ENCODE data around the gene NKRF.

NKRF gene

DNA sequence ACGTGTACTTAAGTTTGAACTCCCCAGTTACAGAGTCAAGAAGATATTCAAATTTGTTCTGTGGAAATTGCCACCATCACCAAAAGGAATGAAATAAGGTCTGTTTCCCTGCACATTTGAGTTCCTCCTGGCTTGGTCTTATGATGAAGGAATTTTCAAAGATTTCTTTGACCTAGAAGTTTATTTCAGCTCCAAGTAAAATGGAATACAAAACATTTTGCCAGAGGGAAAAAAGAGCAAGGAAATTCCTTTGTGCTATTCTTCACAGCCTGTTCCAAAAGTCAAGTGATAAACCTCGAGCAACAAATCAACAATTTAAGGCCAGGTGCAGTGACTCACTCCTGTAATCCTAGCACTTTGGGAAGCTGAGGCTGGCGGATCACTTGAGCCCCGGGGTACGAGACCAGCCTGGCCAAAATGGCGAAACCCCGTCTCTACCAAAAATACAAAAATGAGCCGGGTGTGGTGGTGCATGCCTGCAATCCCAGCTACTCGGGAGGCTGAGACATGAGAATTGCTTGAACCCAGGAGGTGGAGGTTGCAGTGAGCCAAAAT is 3.4 kb downstream of the NKRF start:
- Histone ChIP-seq H4K91ac (ENCODE audit: low read depth, low read length, poor library complexity) (no peak overlapping the region), H3K4ac (ENCODE audit: low read length) (no peak overlapping the region), H3K27ac (replicated peaks; ENCODE audit: low read length) (no peak overlapping the region), H3K9ac (ENCODE audit: low read depth, low read length, poor library complexity) (no peak overlapping the region), H2BK5ac (ENCODE audit: low read length) (no peak overlapping the region), H3K79me1 (ENCODE audit: low read depth, low read length) (peaks cover 3% of the 10 kb centered on the region), H4K8ac (ENCODE audit: low read depth, low read length) (no peak overlapping the region), H3K4me3 (ENCODE audit: low read length in 2 of 2) (no peak overlapping the region), H3K36me3 (replicated peaks in 1 of 2; ENCODE audit: control insufficient read depth in 2 of 2, insufficient read depth in 2 of 2, low read length in 2 of 2) (peaks cover 2 to 16% of the 10 kb centered on the region in 2 donors), H2BK12ac (ENCODE audit: low read length) (no peak overlapping the region), H2AFZ (ENCODE audit: low read length) (no peak overlapping the region), H2BK120ac (ENCODE audit: low read depth, low read length) (no peak overlapping the region), H3K4me2 (ENCODE audit: insufficient read depth, low read length, poor library complexity, severe bottlenecking) (no peak overlapping the region), H3K14ac (ENCODE audit: low read length) (no peak overlapping the region), H3K4me1 (ENCODE audit: control insufficient read depth in 2 of 2, insufficient read depth in 1 of 2, low read depth in 1 of 2, low read length in 2 of 2) (no peaks in the 10 kb centered on the region), H2AK5ac (ENCODE audit: low read depth, low read length) (no peak overlapping the region), H3K9me3 (replicated peaks in 1 of 2; ENCODE audit: control insufficient read depth in 2 of 2, insufficient read depth in 1 of 2, low read depth in 1 of 2, low read length in 2 of 2) (no peaks in the 10 kb centered on the region), H3K18ac (ENCODE audit: low read length) (no peak overlapping the region), H3K27me3 (ENCODE audit: control insufficient read depth in 3 of 3, insufficient read depth in 3 of 3, low read depth in 1 of 3, low read length in 3 of 3) (no peaks in the 10 kb centered on the region), H3K23ac (ENCODE audit: low read depth, low read length, poor library complexity) (no peak overlapping the region), H2BK15ac (ENCODE audit: low read length) (no peak overlapping the region)
- WGBS, 2 donors (ENCODE audit: extremely low coverage in 2 of 2, insufficient read length in 2 of 2, insufficient replicate concordance in 1 of 2) = no CpG with 5 or more reads among the region's 9 CpGs
- DNase-seq (ENCODE audit: low spot score) = no peak

DNA sequence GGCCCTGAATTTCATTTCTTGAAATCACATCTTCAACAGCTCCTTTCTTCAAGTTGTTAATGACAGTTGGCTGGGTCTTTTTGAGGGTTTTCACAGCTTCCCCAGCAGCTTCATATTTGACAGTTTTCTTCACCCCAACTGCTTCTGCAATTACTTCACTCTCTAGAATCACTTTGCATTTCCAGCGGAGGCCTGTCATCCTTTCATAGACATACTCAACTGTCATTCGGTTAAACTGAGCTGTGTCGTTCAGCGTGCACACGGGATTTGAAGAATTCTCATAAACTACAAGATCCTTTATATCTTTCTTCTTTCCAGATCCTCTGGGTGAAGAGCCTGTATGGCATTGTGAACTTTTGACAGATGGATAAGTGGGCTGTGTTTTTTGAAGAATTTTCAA is 16.4 kb downstream of the NKRF start:
- Histone ChIP-seq H2AFZ (ENCODE audit: low read length) (no peak overlapping the region), H2BK12ac (ENCODE audit: low read length) (no peak overlapping the region), H3K4ac (ENCODE audit: low read length) (no peak overlapping the region), H3K23ac (ENCODE audit: low read depth, low read length, poor library complexity) (no peak overlapping the region), H3K9ac (ENCODE audit: low read depth, low read length, poor library complexity) (no peak overlapping the region), H3K4me2 (ENCODE audit: insufficient read depth, low read length, poor library complexity, severe bottlenecking) (no peak overlapping the region), H3K27ac (replicated peaks; ENCODE audit: low read length) (no peak overlapping the region), H3K9me3 (replicated peaks in 1 of 2; ENCODE audit: control insufficient read depth in 2 of 2, insufficient read depth in 1 of 2, low read depth in 1 of 2, low read length in 2 of 2) (no peaks in the 10 kb centered on the region), H4K8ac (ENCODE audit: low read depth, low read length) (no peak overlapping the region), H3K4me3 (ENCODE audit: low read length in 2 of 2) (no peak overlapping the region), H3K18ac (ENCODE audit: low read length) (no peak overlapping the region), H2BK15ac (ENCODE audit: low read length) (no peak overlapping the region), H3K79me1 (ENCODE audit: low read depth, low read length) (no peaks in the 10 kb centered on the region), H2BK120ac (ENCODE audit: low read depth, low read length) (no peak overlapping the region), H3K14ac (ENCODE audit: low read length) (no peak overlapping the region), H3K27me3 (ENCODE audit: control insufficient read depth in 3 of 3, insufficient read depth in 3 of 3, low read depth in 1 of 3, low read length in 3 of 3) (no peaks in the 10 kb centered on the region), H3K4me1 (ENCODE audit: control insufficient read depth in 2 of 2, insufficient read depth in 1 of 2, low read depth in 1 of 2, low read length in 2 of 2) (no peaks in the 10 kb centered on the region), H4K91ac (ENCODE audit: low read depth, low read length, poor library complexity) (no peak overlapping the region), H2BK5ac (ENCODE audit: low read length) (no peak overlapping the region), H3K36me3 (replicated peaks in 1 of 2; ENCODE audit: control insufficient read depth in 2 of 2, insufficient read depth in 2 of 2, low read length in 2 of 2) (peaks cover 6 to 50% of the 10 kb centered on the region in 2 donors), H2AK5ac (ENCODE audit: low read depth, low read length) (no peak overlapping the region)
- DNase-seq (ENCODE audit: low spot score) = no peak
- WGBS, 2 donors (ENCODE audit: extremely low coverage in 2 of 2, insufficient read length in 2 of 2, insufficient replicate concordance in 1 of 2) = no CpG with 5 or more reads among the region's 5 CpGs

DNA sequence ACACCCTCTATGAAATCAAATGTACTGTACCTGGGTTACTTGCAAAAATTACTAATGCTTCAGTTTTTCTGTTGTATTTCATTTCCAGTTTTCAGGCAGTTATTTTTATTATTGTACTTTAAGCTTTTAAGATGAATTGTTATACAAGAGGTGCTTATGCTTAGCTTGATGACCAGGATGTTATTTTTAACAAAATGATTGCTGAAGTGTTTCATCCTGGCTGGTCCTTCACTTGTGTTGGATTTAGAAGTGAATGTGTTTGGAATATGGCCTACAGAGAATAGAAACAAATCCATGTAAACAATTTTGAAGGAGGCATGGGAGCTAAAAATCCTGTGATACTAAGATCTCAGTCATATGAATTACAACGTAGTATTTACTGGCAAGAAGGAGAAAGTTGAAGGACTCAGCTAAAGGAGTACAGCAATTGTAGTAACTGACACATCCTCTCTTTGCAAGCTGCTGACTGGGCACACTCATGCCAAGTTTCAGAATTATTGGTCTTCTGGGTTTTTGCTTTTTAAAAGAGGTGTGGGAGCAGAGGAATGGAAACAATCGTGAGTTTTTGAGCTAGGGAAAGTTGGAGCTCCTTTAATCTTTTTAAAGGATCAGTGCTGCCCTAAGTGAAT is 22.7 kb downstream of the NKRF start:
- no peak overlapping the region for H3K14ac ChIP-seq (ENCODE audit: low read length)
- H4K91ac ChIP-seq (ENCODE audit: low read depth, low read length, poor library complexity) = no peak overlapping the region
- H3K27ac ChIP-seq (replicated peaks; ENCODE audit: low read length) = no peak overlapping the region
- no peak overlapping the region for H2AK5ac ChIP-seq (ENCODE audit: low read depth, low read length)
- no peaks in the 10 kb centered on the region for H3K27me3 ChIP-seq (ENCODE audit: control insufficient read depth in 3 of 3, insufficient read depth in 3 of 3, low read depth in 1 of 3, low read length in 3 of 3)
- H2BK5ac ChIP-seq (ENCODE audit: low read length) = no peak overlapping the region
- no peak overlapping the region for H3K23ac ChIP-seq (ENCODE audit: low read depth, low read length, poor library complexity)
- no peak for DNase-seq (ENCODE audit: low spot score)
- no peak overlapping the region for H4K8ac ChIP-seq (ENCODE audit: low read depth, low read length)
- no peaks in the 10 kb centered on the region for H3K79me1 ChIP-seq (ENCODE audit: low read depth, low read length)
- H2BK120ac ChIP-seq (ENCODE audit: low read depth, low read length) = no peak overlapping the region
- H3K4me2 ChIP-seq (ENCODE audit: insufficient read depth, low read length, poor library complexity, severe bottlenecking) = no peak overlapping the region
- no peak overlapping the region for H2BK15ac ChIP-seq (ENCODE audit: low read length)
- no peak overlapping the region for H2BK12ac ChIP-seq (ENCODE audit: low read length)
- H3K36me3 ChIP-seq (replicated peaks in 1 of 2; ENCODE audit: control insufficient read depth in 2 of 2, insufficient read depth in 2 of 2, low read length in 2 of 2) = peaks cover 0 to 8% of the 10 kb centered on the region in 2 donors
- H3K18ac ChIP-seq (ENCODE audit: low read length) = no peak overlapping the region
- H3K4ac ChIP-seq (ENCODE audit: low read length) = no peak overlapping the region
- no peaks in the 10 kb centered on the region for H3K9me3 ChIP-seq (replicated peaks in 1 of 2; ENCODE audit: control insufficient read depth in 2 of 2, insufficient read depth in 1 of 2, low read depth in 1 of 2, low read length in 2 of 2)
- no peak overlapping the region for H3K9ac ChIP-seq (ENCODE audit: low read depth, low read length, poor library complexity)
- H2AFZ ChIP-seq (ENCODE audit: low read length) = no peak overlapping the region
- H3K4me3 ChIP-seq (ENCODE audit: low read length in 2 of 2) = no peak overlapping the region
- no CpG with 5 or more reads among the region's 2 CpGs for WGBS, 2 donors (ENCODE audit: extremely low coverage in 2 of 2, insufficient read length in 2 of 2, insufficient replicate concordance in 1 of 2)
- no peaks in the 10 kb centered on the region for H3K4me1 ChIP-seq (ENCODE audit: control insufficient read depth in 2 of 2, insufficient read depth in 1 of 2, low read depth in 1 of 2, low read length in 2 of 2)

DNA sequence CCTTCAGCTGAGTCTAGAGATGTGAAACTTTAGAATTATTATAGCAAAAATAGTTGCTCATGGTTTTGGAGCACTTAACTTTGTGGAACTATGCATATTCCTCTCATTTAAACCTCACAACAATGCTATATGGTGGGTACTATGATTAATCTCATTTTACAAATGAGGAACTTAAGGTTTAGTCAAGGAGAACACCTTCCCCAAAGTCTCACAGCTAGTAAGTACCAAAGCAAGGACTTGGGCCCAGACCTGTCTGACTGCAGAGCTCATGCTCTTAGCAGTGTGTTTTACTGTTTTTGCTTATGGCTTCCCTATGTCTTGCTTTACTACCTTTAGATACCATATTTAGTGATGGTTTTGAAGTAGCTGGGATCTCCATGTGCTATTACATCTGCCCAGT is 26.8 kb downstream of the NKRF start:
- H3K79me1 ChIP-seq (ENCODE audit: low read depth, low read length) = peaks cover 1% of the 10 kb centered on the region
- H3K18ac ChIP-seq (ENCODE audit: low read length) = no peak overlapping the region
- H3K36me3 ChIP-seq (replicated peaks in 1 of 2; ENCODE audit: control insufficient read depth in 2 of 2, insufficient read depth in 2 of 2, low read length in 2 of 2) = peaks cover 0 to 27% of the 10 kb centered on the region in 2 donors
- H3K4me3 ChIP-seq (ENCODE audit: low read length in 2 of 2) = no peak overlapping the region
- no peak overlapping the region for H2BK15ac ChIP-seq (ENCODE audit: low read length)
- H2BK12ac ChIP-seq (ENCODE audit: low read length) = no peak overlapping the region
- no peak overlapping the region for H3K14ac ChIP-seq (ENCODE audit: low read length)
- H3K23ac ChIP-seq (ENCODE audit: low read depth, low read length, poor library complexity) = no peak overlapping the region
- H3K9ac ChIP-seq (ENCODE audit: low read depth, low read length, poor library complexity) = no peak overlapping the region
- H2BK5ac ChIP-seq (ENCODE audit: low read length) = no peak overlapping the region
- no peak overlapping the region for H2BK120ac ChIP-seq (ENCODE audit: low read depth, low read length)
- DNase-seq (ENCODE audit: low spot score) = no peak
- H3K27ac ChIP-seq (replicated peaks; ENCODE audit: low read length) = no peak overlapping the region
- no peaks in the 10 kb centered on the region for H3K9me3 ChIP-seq (replicated peaks in 1 of 2; ENCODE audit: control insufficient read depth in 2 of 2, insufficient read depth in 1 of 2, low read depth in 1 of 2, low read length in 2 of 2)
- H2AK5ac ChIP-seq (ENCODE audit: low read depth, low read length) = no peak overlapping the region
- no peak overlapping the region for H2AFZ ChIP-seq (ENCODE audit: low read length)
- no peak overlapping the region for H4K8ac ChIP-seq (ENCODE audit: low read depth, low read length)
- no peaks in the 10 kb centered on the region for H3K27me3 ChIP-seq (ENCODE audit: control insufficient read depth in 3 of 3, insufficient read depth in 3 of 3, low read depth in 1 of 3, low read length in 3 of 3)
- no peak overlapping the region for H3K4ac ChIP-seq (ENCODE audit: low read length)
- no peak overlapping the region for H3K4me2 ChIP-seq (ENCODE audit: insufficient read depth, low read length, poor library complexity, severe bottlenecking)
- no peak overlapping the region for H4K91ac ChIP-seq (ENCODE audit: low read depth, low read length, poor library complexity)
- H3K4me1 ChIP-seq (ENCODE audit: control insufficient read depth in 2 of 2, insufficient read depth in 1 of 2, low read depth in 1 of 2, low read length in 2 of 2) = peaks cover 0 to 2% of the 10 kb centered on the region in 2 donors

Measured in neuronal stem cell (in vitro differentiated cells).